Tibial artery (tissue), 4 donors: Measurements from ENCODE around the gene EEIG1.

ENCODE experiments used
- DNase-seq, 2 donors: peaks; one replicate each; pipeline ENCODE4 v3.0.0-alpha.2; 2019
- H3K27ac ChIP-seq, 2 donors: fragments of 200-600 bp; sonication (generic) in 1 of 2; 1 replicate in 1 of 2; 2 replicates in 1 of 2; pipeline ENCODE4 v1.5.1; 2018 to 2019; ENCODE audit warnings: mild to moderate bottlenecking in 1 of 2
- H3K27me3 ChIP-seq, 2 donors: fragments of 200-600 bp; sonication (generic) in 1 of 2; one replicate each; pipeline versions ENCODE4 v1.5.1 to v1.6.0; 2016 to 2019
- H3K36me3 ChIP-seq, 3 donors: fragments of 200-600 bp; sonication (generic) in 2 of 3; one replicate each; pipeline ENCODE4 v1.5.1; 2016 to 2019; ENCODE audit warnings: mild to moderate bottlenecking in 2 of 3
- H3K4me1 ChIP-seq, 4 donors: fragments of 200-600 bp; sonication (generic) in 2 of 4; 1 replicate in 3 of 4; 2 replicates in 1 of 4; pipeline ENCODE4 v1.5.1; 2016 to 2019
- H3K4me3 ChIP-seq, 2 donors: fragments of 200-600 bp; sonication (generic) in 1 of 2; 1 replicate in 1 of 2; 2 replicates in 1 of 2; pipeline ENCODE4 v1.5.1; 2018 to 2019; ENCODE audit warnings: mild to moderate bottlenecking in 2 of 2
- H3K9me3 ChIP-seq, 3 donors: fragments of 200-600 bp; sonication (generic) in 1 of 3; one replicate each; pipeline ENCODE4 v1.5.1; 2016 to 2019
- intact Hi-C: fragments of 100-400 bp; cut with DNase I; formaldehyde crosslinking; loops from one replicate; pipeline ENCODE4 v1.15.0; 2023; ENCODE audit warnings: low total_unique reads
- TF ChIP-seq, protein P1 (sequence below), 2 experiments: fragments of 200-600 bp in 1 of 2; fragments of 450-650 bp in 1 of 2; IDR thresholded peaks; one replicate each; pipeline ENCODE4 v1.5.1; 2017 to 2019; ENCODE audit warnings: antibody characterized with exemption in 2 of 2, mild to moderate bottlenecking in 1 of 2, moderate library complexity in 1 of 2

Gene EEIG1

DNA sequence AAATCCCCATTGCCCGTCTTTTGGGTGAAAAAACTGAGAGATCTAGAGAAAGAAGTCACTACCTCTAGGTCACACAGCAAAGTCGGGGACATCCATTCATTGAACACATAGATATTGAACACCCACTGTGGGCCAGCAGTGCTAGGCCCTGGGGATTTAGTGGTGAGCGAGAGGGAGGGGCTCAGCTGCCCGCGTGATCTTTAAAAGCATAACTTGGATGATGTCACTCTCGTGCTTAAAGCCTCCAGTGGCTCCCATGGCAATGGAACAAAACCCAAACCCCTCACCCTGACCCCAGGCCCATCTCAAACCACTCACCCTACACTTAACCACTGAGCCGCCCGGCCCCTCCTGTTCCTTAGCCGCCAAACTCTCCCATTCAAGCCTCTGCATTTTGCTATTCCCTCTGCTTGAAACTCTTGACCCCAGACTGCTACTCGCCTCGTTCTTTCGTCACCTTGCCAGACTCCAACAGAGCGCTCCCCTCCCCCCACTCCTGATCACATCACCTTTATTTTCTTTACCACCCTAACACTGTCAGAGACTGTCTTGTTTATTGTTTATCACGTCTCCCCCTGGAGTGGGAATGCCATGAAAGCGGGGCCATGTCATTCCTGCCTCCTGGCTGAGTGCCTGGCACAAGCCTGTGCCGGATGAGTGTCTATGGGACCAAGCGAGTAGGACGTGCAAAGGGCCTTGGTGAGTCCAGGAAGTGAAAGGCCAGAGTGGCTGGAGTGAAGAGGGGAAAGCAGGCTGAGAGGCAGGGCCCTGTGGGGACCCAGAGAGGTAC, 49.5 kb downstream of the EEIG1 start:
- TF ChIP-seq, protein P1, sequence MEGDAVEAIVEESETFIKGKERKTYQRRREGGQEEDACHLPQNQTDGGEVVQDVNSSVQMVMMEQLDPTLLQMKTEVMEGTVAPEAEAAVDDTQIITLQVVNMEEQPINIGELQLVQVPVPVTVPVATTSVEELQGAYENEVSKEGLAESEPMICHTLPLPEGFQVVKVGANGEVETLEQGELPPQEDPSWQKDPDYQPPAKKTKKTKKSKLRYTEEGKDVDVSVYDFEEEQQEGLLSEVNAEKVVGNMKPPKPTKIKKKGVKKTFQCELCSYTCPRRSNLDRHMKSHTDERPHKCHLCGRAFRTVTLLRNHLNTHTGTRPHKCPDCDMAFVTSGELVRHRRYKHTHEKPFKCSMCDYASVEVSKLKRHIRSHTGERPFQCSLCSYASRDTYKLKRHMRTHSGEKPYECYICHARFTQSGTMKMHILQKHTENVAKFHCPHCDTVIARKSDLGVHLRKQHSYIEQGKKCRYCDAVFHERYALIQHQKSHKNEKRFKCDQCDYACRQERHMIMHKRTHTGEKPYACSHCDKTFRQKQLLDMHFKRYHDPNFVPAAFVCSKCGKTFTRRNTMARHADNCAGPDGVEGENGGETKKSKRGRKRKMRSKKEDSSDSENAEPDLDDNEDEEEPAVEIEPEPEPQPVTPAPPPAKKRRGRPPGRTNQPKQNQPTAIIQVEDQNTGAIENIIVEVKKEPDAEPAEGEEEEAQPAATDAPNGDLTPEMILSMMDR (IDR thresholded peaks at IDR 0.05), result no peak
- H3K4me3 ChIP-seq, result peak overlapping the region; percentile 42 to 64
- H3K4me1 ChIP-seq, result peaks cover 0 to 47% (median 41%) of the 10 kb centered on the region in 4 donors
- H3K36me3 ChIP-seq, result peaks cover 0 to 15% (median 8%) of the 10 kb centered on the region in 3 donors
- H3K27me3 ChIP-seq, result peaks cover 0 to 38% of the 10 kb centered on the region in 2 donors
- no peak overlapping the region for H3K27ac ChIP-seq
- H3K9me3 ChIP-seq, result no peaks in the 10 kb centered on the region
- no peak for DNase-seq
- intact Hi-C loops, result no loop called here
